GM23248 (cell line): ENCODE measurements around the gene NCAM2.

Source experiments
- EZH2 ChIP-seq: fragments of 200-600 bp; sonication (generic); IDR thresholded peaks from 2 replicates; pipeline ENCODE4 v1.6.1; 2018; ENCODE audit warnings: antibody characterized with exemption, mild to moderate bottlenecking; ENCODE audit not compliant: insufficient read depth, poor library complexity, severe bottlenecking
- EZH2phosphoT487 ChIP-seq: fragments of 200-600 bp; sonication (generic); IDR thresholded peaks from 2 replicates; pipeline ENCODE4 v1.6.1; 2018; ENCODE audit warnings: antibody characterized with exemption, moderate library complexity, mild to moderate bottlenecking, low read depth; ENCODE audit not compliant: insufficient read depth

- TF ChIP-seq EZH2 (no peak), EZH2phosphoT487 (no peak)
Measured at GRCh38 chr21:21341041-21341440, 342.8 kb downstream of the NCAM2 start.
